HCT116 (cell line): ENCODE measurements around the gene CPNE2. TPM values are rescaled to one million over a fixed set of nuclear protein-coding genes. Genes with fewer than 3 reads are reported as not detected.

Experiments
- ATAC-seq: fragments of 200-7000 bp; cut with Tn5 transposase; 2 replicates; pipeline ENCODE4 v1.9.1; 2020; ENCODE audit warnings: mild to moderate bottlenecking, moderate library complexity
- BruUV-seq: library from RNA; stranded (reverse); fragments of 400-500 nt; replicated peaks from 2 replicates; lab custom pipeline; 2021; lab: Mats Ljungman, UMichigan
- CTCF ChIA-PET: fragments of 300-600 bp; sonication (Branson Sonifier 250); formaldehyde crosslinking; loops from one replicate; lab custom pipeline; 2021; ENCODE audit warnings: antibody characterized with exemption; lab: Charles Lee
- POLR2A ChIA-PET: fragments of 300-600, 350-600 bp; sonication (Branson Sonifier 250); formaldehyde crosslinking; loops from one replicate; lab custom pipeline; 2021; ENCODE audit warnings: antibody characterized with exemption; lab: Charles Lee
- RAD21 ChIA-PET, 2 experiments: fragments of 300-600 bp; sonication (Branson Sonifier 250); formaldehyde crosslinking; loops; one replicate each; lab custom pipeline; 2023; ENCODE audit warnings: low total read pairs in 2 of 2; ENCODE audit not compliant: uncharacterized antibody in 2 of 2, unreplicated experiment in 2 of 2, low non-redundant PET in 1 of 2; lab: Charles Lee
- DNase-seq: peaks from one replicate; pipeline ENCODE4 v3.0.0-alpha.2; 2010; ENCODE audit warnings: low read depth, low spot score
- H2AFZ ChIP-seq: fragments of 200-600 bp; shearing (Covaris generic), sonication (generic); 2 replicates; pipeline ENCODE4 v1.6.1; 2017; ENCODE audit warnings: low read depth, mixed run types, mixed read lengths, antibody characterized with exemption, low read length; ENCODE audit not compliant: poor library complexity, severe bottlenecking
- H3K27ac ChIP-seq: 2 replicates; pipeline ENCODE4 v1.5.1; 2012; ENCODE audit warnings: low read depth, low read length
- H3K27me3 ChIP-seq: fragments of 200-600 bp; sonication (generic); 2 replicates; pipeline ENCODE4 v1.6.1; 2016; ENCODE audit warnings: mixed run types, low read length, mixed read lengths; ENCODE audit not compliant: insufficient read depth
- H3K36me3 ChIP-seq, 2 experiments: fragments of 200-500 bp in 1 of 2; fragments of 200-600 bp in 1 of 2; sonication (Bioruptor generic) in 1 of 2; sonication (generic) in 1 of 2; 2 replicates each; pipeline versions ENCODE4 v1.5.1 to v1.6.1; 2014 to 2016; ENCODE audit warnings: low read length in 2 of 2, inconsistent platforms in 1 of 2, mixed read lengths in 1 of 2, mixed run types in 1 of 2; ENCODE audit not compliant: insufficient read depth in 2 of 2, control insufficient read depth in 1 of 2
- H3K4me1 ChIP-seq, 2 experiments: fragments of 200-600 bp in 1 of 2; sonication (generic) in 1 of 2; 2 replicates each; pipeline versions ENCODE4 v1.5.1 to v1.6.1; 2012 to 2017; ENCODE audit warnings: low read length in 2 of 2, inconsistent platforms in 1 of 2, mild to moderate bottlenecking in 1 of 2, mixed read lengths in 1 of 2, mixed run types in 1 of 2, moderate library complexity in 1 of 2; ENCODE audit not compliant: insufficient read depth in 2 of 2, control insufficient read depth in 1 of 2
- H3K4me2 ChIP-seq: fragments of 200-600 bp; sonication (generic); 2 replicates; pipeline ENCODE4 v1.6.1; 2017; ENCODE audit warnings: mixed run types, low read length, mixed read lengths
- H3K4me3 ChIP-seq, 2 experiments: fragments of 200-600 bp in 1 of 2; sonication (generic) in 1 of 2; replicated peaks in 1 of 2; 2 replicates each; pipeline ENCODE4 v1.5.1; 2011 to 2016; ENCODE audit warnings: low read length in 2 of 2, control low read depth in 1 of 2, low read depth in 1 of 2, mild to moderate bottlenecking in 1 of 2, mixed read lengths in 1 of 2, mixed run types in 1 of 2
- H3K79me2 ChIP-seq: fragments of 200-600 bp; sonication (generic); 2 replicates; pipeline ENCODE4 v1.6.1; 2017; ENCODE audit warnings: mild to moderate bottlenecking, mixed run types, low read length, moderate library complexity, mixed read lengths; ENCODE audit not compliant: insufficient read depth
- H3K9ac ChIP-seq: fragments of 200-600 bp; sonication (generic); 2 replicates; pipeline ENCODE4 v1.6.1; 2016; ENCODE audit warnings: low read length, mixed read lengths
- H3K9me2 ChIP-seq: fragments of 200-600 bp; sonication (generic), shearing (Covaris generic); 2 replicates; pipeline ENCODE4 v1.6.1; 2017; ENCODE audit warnings: mixed run types, mild to moderate bottlenecking, moderate library complexity; ENCODE audit not compliant: insufficient read depth
- H3K9me3 ChIP-seq, 2 experiments: fragments of 200-500 bp in 1 of 2; fragments of 200-600 bp in 1 of 2; sonication (Bioruptor generic) in 1 of 2; sonication (generic) in 1 of 2; 2 replicates each; pipeline ENCODE4 v1.6.1; 2014 to 2017; ENCODE audit warnings: low read length in 2 of 2, mixed read lengths in 2 of 2, inconsistent platforms in 1 of 2, low read depth in 1 of 2, mild to moderate bottlenecking in 1 of 2, mixed run types in 1 of 2, moderate library complexity in 1 of 2; ENCODE audit not compliant: control insufficient read depth in 1 of 2, insufficient read depth in 1 of 2
- H4K20me1 ChIP-seq: fragments of 200-600 bp; sonication (generic), shearing (Covaris generic); 2 replicates; pipeline ENCODE4 v1.6.1; 2017; ENCODE audit warnings: mixed run types, mild to moderate bottlenecking, moderate library complexity; ENCODE audit not compliant: insufficient read depth
- ATF3 ChIP-seq: IDR thresholded peaks from 2 replicates; pipeline ENCODE4 v1.6.1; 2012
- CEBPB ChIP-seq: IDR thresholded peaks from 2 replicates; pipeline ENCODE4 v1.6.1; 2012; ENCODE audit warnings: low read depth
- CTCF ChIP-seq, 3 experiments: fragments of 200-600 bp in 1 of 3; sonication (generic) in 1 of 3; IDR thresholded peaks in 2 of 3; conservative IDR thresholded peaks in 1 of 3; 2 replicates each; pipeline ENCODE4 v1.5.1; 2012 to 2017; ENCODE audit warnings: low read depth in 2 of 3, low read length in 2 of 3, antibody characterized with exemption in 1 of 3, borderline replicate concordance in 1 of 3, control low read depth in 1 of 3, mild to moderate bottlenecking in 1 of 3, mixed read lengths in 1 of 3, mixed run types in 1 of 3, moderate library complexity in 1 of 3; ENCODE audit not compliant: insufficient read depth in 1 of 3
- EGR1 ChIP-seq: IDR thresholded peaks from 2 replicates; pipeline ENCODE4 v1.6.1; 2012; ENCODE audit warnings: low read depth
- ELF1 ChIP-seq: IDR thresholded peaks from 2 replicates; pipeline ENCODE4 v1.6.1; 2012; ENCODE audit warnings: low read depth, borderline replicate concordance
- EZH2 ChIP-seq: fragments of 200-600 bp; sonication (generic); IDR thresholded peaks from 2 replicates; pipeline ENCODE4 v1.6.1; 2017; ENCODE audit warnings: antibody characterized with exemption, mixed run types
- EZH2phosphoT487 ChIP-seq: fragments of 200-600 bp; IDR thresholded peaks from 2 replicates; pipeline ENCODE4 v1.6.1; 2018; ENCODE audit warnings: antibody characterized with exemption, borderline replicate concordance
- FOSL1 ChIP-seq: IDR thresholded peaks from 2 replicates; pipeline ENCODE4 v1.6.1; 2012; ENCODE audit warnings: low read depth
- JUND ChIP-seq: IDR thresholded peaks from 2 replicates; pipeline ENCODE4 v1.6.1; 2012
- MAX ChIP-seq: IDR thresholded peaks from 2 replicates; pipeline ENCODE4 v1.6.1; 2012
- POLR2A ChIP-seq: IDR thresholded peaks from 2 replicates; pipeline ENCODE4 v1.7.0; 2011; ENCODE audit warnings: borderline replicate concordance; ENCODE audit not compliant: insufficient read depth, insufficient read length; ENCODE audit errors: extremely low read depth
- POLR2AphosphoS5 ChIP-seq: IDR thresholded peaks from 2 replicates; pipeline ENCODE4 v1.6.1; 2011; ENCODE audit warnings: mild to moderate bottlenecking, low read depth, low read length, moderate library complexity
- RAD21 ChIP-seq: IDR thresholded peaks from 2 replicates; pipeline ENCODE4 v1.6.1; 2012; ENCODE audit warnings: low read depth, mild to moderate bottlenecking
- SRF ChIP-seq: IDR thresholded peaks from 2 replicates; pipeline ENCODE4 v1.6.1; 2012; ENCODE audit warnings: low read depth
- TCF7L2 ChIP-seq: IDR thresholded peaks from 2 replicates; pipeline ENCODE4 v1.7.0; 2011; ENCODE audit warnings: borderline replicate concordance, inconsistent platforms; ENCODE audit not compliant: insufficient read depth, insufficient read length; ENCODE audit errors: extremely low read depth
- YY1 ChIP-seq: IDR thresholded peaks from 2 replicates; pipeline ENCODE4 v1.6.1; 2011; ENCODE audit warnings: low read length, low read depth, moderate library complexity, mild to moderate bottlenecking; ENCODE audit not compliant: insufficient replicate concordance; ENCODE audit errors: extremely low read depth
- ZBTB33 ChIP-seq: IDR thresholded peaks from 2 replicates; pipeline ENCODE4 v1.6.1; 2011; ENCODE audit warnings: mild to moderate bottlenecking, low read length, moderate library complexity; ENCODE audit not compliant: insufficient replicate concordance; ENCODE audit errors: extremely low read depth
- ZFX ChIP-seq: fragments of 450-650 bp; IDR thresholded peaks from 2 replicates; pipeline ENCODE4 v1.6.1; 2017
- ZNF274 ChIP-seq: fragments of 200-500 bp; sonication (Bioruptor generic); IDR thresholded peaks from 2 replicates; pipeline ENCODE4 v1.6.1; 2014; ENCODE audit warnings: mild to moderate bottlenecking, low read depth, low read length, inconsistent platforms
- intact Hi-C: fragments of 100-400 bp; cut with micrococcal nuclease; formaldehyde crosslinking; loops from 2 replicates; pipeline ENCODE4 v1.10.0; 2022
- total RNA-seq: library from RNA; stranded (reverse); gene quantifications from one replicate; pipeline ENCODE4 v1.2.1, GENCODE V29; 2021; ENCODE audit not compliant: unreplicated experiment

Gene CPNE2
- total RNA-seq, 1 experiment from 2014 or later = 31.2 TPM

GRCh38 chr16:57157533-57157932 lies 65.2 kb downstream of the CPNE2 start:
- CTCF ChIA-PET = no interaction called here

DNA sequence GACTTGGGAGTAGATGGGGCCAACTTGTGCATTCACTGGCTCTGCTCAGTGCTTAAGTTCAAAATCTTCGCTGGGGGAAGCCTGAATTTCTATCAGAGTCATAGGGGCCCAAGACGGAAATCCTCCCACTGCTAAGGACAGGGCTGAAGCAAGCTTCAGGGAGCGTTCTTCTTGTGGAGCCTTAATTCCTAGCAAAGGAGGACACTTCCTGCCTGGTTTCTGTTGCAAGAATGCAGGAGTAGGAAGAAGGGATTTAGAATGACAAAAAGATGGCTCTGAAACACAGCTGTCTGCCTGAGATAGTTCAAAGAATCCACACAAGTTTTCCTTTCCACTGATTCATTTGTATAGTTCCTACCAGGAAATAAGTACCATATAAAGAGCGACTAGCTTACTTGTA lies 67.1 kb downstream of the CPNE2 start:
- ATAC-seq = no peak
- ChIA-PET POLR2A (no interaction called here), CTCF (no interaction called here), RAD21 (no interaction called here)
- H3K9me3 ChIP-seq = no peaks in the 10 kb centered on the region
- H3K4me2 ChIP-seq = no peak overlapping the region
- peaks cover 30 to 39% of the 10 kb centered on the region in 2 experiments for H3K36me3 ChIP-seq
- H4K20me1 ChIP-seq = no peaks in the 10 kb centered on the region
- DNase-seq = no peak
- no peaks in the 10 kb centered on the region for H3K27me3 ChIP-seq
- BruUV-seq = no TSS peak
- H2AFZ ChIP-seq = no peak overlapping the region
- no peaks in the 10 kb centered on the region for H3K9me2 ChIP-seq
- no peaks in the 10 kb centered on the region for H3K4me1 ChIP-seq
- intact Hi-C loops = no loop called here
- H3K27ac ChIP-seq = no peak overlapping the region
- H3K9ac ChIP-seq = no peak overlapping the region
- no peak overlapping the region for H3K4me3 ChIP-seq
- no peaks in the 10 kb centered on the region for H3K79me2 ChIP-seq
- TF ChIP-seq MAX = no peak
- TF ChIP-seq SRF = no peak
- no peak for TF ChIP-seq EGR1
- no peak for TF ChIP-seq YY1
- no peak for TF ChIP-seq POLR2A
- TF ChIP-seq CTCF (IDR thresholded peaks at IDR 0.05 in 2 of 3, conservative IDR thresholded peaks at IDR 0.05 in 1 of 3; ENCODE audit: borderline replicate concordance in 1 of 3, insufficient read depth in 1 of 3, low read depth in 2 of 3, low read length in 2 of 3) = no peak
- TF ChIP-seq TCF7L2 = no peak
- no peak for TF ChIP-seq EZH2
- TF ChIP-seq ELF1 = no peak
- TF ChIP-seq EZH2phosphoT487 = no peak
- TF ChIP-seq POLR2AphosphoS5 = no peak
- TF ChIP-seq ZBTB33 = no peak
- TF ChIP-seq ZNF274 = no peak
- no peak for TF ChIP-seq CEBPB
- no peak for TF ChIP-seq ZFX
- no peak for TF ChIP-seq FOSL1
- TF ChIP-seq RAD21 = no peak
- no peak for TF ChIP-seq ATF3
- no peak for TF ChIP-seq JUND

More at GRCh38 chr16:57157533-57157932, 65.2 kb downstream of the CPNE2 start:
- no peaks in the 10 kb centered on the region for H4K20me1 ChIP-seq
- BruUV-seq = no TSS peak
- no peaks in the 10 kb centered on the region for H3K9me3 ChIP-seq
- H3K4me3 ChIP-seq = no peak overlapping the region
- H3K79me2 ChIP-seq = no peaks in the 10 kb centered on the region
- no peaks in the 10 kb centered on the region for H3K4me1 ChIP-seq
- no peak overlapping the region for H3K27ac ChIP-seq
- DNase-seq (no peak), ATAC-seq (no peak)
- no peak for TF ChIP-seq ZFX
- ChIA-PET RAD21 (no interaction called here), POLR2A (no interaction called here)
- no peak overlapping the region for H2AFZ ChIP-seq
- intact Hi-C loops = no loop called here
- no peaks in the 10 kb centered on the region for H3K27me3 ChIP-seq
- no peaks in the 10 kb centered on the region for H3K9me2 ChIP-seq
- no peak overlapping the region for H3K9ac ChIP-seq
- no peak overlapping the region for H3K4me2 ChIP-seq
- H3K36me3 ChIP-seq = peaks cover 28 to 33% of the 10 kb centered on the region in 2 experiments
